Chondrocyte (in vitro differentiated cells): ENCODE measurements around the gene CCDC93. TPM values are rescaled to one million over a fixed set of nuclear protein-coding genes. Genes with fewer than 3 reads are reported as not detected.
A peak's percentile ranks its signal among the peaks of the same experiment; 100 is the strongest.

Experiments used
- DNase-seq: peaks from one replicate; pipeline ENCODE4 v3.0.0; 2021; ENCODE audit warnings: mixed read lengths, low spot score
- H3K27ac Mint-ChIP-seq: one replicate; pipeline ENCODE4 v1.8.0; 2021; ENCODE audit warnings: mild to moderate bottlenecking, moderate library complexity, mixed read lengths; ENCODE audit not compliant: unreplicated experiment
- H3K27me3 Mint-ChIP-seq: 2 replicates; pipeline ENCODE4 v1.8.0; 2021; ENCODE audit warnings: low read depth, mixed read lengths
- H3K36me3 Mint-ChIP-seq: 2 replicates; pipeline ENCODE4 v1.8.0; 2021; ENCODE audit warnings: low read depth, mixed read lengths
- H3K4me1 Mint-ChIP-seq: 2 replicates; pipeline ENCODE4 v1.8.0; 2021; ENCODE audit warnings: low read depth, mild to moderate bottlenecking, mixed read lengths
- H3K4me3 Mint-ChIP-seq: one replicate; pipeline ENCODE4 v1.8.0; 2021; ENCODE audit warnings: mild to moderate bottlenecking, moderate library complexity, mixed read lengths; ENCODE audit not compliant: unreplicated experiment
- H3K9me3 Mint-ChIP-seq: 2 replicates; pipeline ENCODE4 v1.8.0; 2021; ENCODE audit warnings: low read depth, mixed read lengths
- CTCF ChIP-seq: fragments of 200-600 bp; sonication (generic); IDR thresholded peaks from 2 replicates; pipeline ENCODE4 v1.5.0; 2021; ENCODE audit warnings: antibody characterized with exemption, mild to moderate bottlenecking, moderate library complexity
- total RNA-seq: library from RNA; stranded (reverse); gene quantifications from 3 replicates; pipeline ENCODE4 v1.2.1, GENCODE V29; 2021

The CCDC93 gene
- total RNA-seq, 1 donor from 2014 or later: 22.8 TPM

DNA sequence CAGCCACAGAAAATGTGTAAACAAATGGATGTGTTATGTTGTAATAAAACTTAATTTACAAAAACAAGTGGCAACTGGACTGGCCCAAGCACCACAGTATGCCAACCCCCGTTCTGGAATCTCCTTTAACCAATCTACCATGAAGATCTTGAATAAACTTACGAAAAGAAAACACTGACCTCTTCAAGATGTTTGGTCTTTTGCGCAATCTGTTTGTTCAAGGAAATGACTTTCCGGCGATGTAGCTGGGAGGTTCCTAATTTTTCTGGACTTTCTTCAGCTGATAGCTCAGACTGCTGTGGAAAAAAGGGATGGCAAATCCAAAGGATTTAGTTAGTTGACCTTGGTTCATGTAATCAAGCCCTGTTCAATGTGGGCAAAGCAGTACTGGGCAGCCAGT, 55.7 kb downstream of the CCDC93 start:
- no peak for TF ChIP-seq CTCF
- no peaks in the 10 kb centered on the region for H3K27me3 Mint-ChIP-seq
- DNase-seq: no peak
- peaks cover 30% of the 10 kb centered on the region for H3K36me3 Mint-ChIP-seq
- no peaks in the 10 kb centered on the region for H3K9me3 Mint-ChIP-seq
- H3K27ac Mint-ChIP-seq: peak overlapping the region; percentile 59
- H3K4me1 Mint-ChIP-seq: peaks cover 37% of the 10 kb centered on the region
- H3K4me3 Mint-ChIP-seq: no peak overlapping the region

GRCh38 chr2:117957616-117958015, 56.3 kb downstream of the CCDC93 start:
- Mint-ChIP-seq H3K4me1 (peaks cover 37% of the 10 kb centered on the region), H3K4me3 (no peak overlapping the region), H3K9me3 (no peaks in the 10 kb centered on the region), H3K27me3 (no peaks in the 10 kb centered on the region), H3K27ac (no peak overlapping the region), H3K36me3 (peaks cover 31% of the 10 kb centered on the region)
- DNase-seq: no peak
- TF ChIP-seq CTCF: no peak

DNA sequence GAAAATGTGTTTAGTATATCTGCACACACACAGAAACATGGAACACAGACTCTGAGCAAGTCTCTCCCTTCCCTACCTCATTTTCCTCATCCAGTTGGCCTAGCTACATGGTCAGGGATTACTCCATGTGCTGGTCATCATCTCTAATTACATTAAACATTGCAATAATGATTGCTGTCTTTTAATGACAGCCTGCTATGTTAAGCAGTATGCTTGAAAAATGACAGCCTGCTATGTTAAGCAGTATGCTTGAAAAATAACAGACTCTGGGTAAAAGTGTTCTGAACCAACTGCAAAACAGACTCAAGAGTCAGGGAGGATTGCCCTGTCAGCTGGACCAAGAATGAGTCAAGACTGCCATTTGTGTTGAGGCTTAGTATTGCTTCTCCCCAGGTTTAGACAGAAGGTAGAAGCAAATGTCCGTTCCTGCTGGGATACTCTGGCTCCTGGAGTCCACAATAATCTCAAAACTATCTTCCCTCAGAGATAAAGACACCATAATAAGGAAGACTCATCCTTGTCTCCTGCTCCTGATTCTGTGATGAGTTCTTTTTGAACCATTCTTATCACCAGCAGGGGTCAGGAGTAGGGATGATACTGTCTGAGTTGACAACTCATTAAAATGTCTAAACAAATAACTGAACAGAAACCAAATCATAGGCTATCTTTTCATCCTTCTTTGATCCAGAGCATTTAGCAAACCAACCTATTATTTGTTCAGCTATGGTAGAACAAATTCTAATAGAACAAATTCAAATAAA, 57.7 kb downstream of the CCDC93 start:
- no peaks in the 10 kb centered on the region for H3K9me3 Mint-ChIP-seq
- TF ChIP-seq CTCF: peak; percentile 41
- no peak overlapping the region for H3K4me3 Mint-ChIP-seq
- H3K27me3 Mint-ChIP-seq: no peaks in the 10 kb centered on the region
- no peak for DNase-seq
- H3K4me1 Mint-ChIP-seq: peaks cover 36% of the 10 kb centered on the region
- H3K36me3 Mint-ChIP-seq: peaks cover 38% of the 10 kb centered on the region
- no peak overlapping the region for H3K27ac Mint-ChIP-seq

DNA sequence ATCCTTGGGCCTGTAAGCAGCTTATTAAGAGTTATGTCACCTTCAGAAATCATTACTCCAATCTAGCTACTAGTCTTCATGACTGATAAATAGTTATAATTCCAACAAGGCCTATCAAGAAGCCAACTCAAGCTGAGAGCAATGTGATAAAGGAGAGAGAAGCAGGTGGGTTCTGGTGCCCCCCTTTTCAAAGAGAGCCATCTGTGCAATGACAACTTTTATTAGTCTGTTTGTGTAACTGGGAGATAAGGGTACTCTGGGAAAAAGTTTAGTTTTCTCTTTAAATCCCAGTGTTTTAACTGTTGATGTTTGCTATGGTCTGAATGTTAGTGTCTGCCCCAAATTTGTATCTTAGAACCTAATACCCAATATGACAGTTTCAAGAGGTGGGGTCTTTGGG, 60.6 kb downstream of the CCDC93 start:
- no peaks in the 10 kb centered on the region for H3K27me3 Mint-ChIP-seq
- no peak overlapping the region for H3K4me3 Mint-ChIP-seq
- no peak for TF ChIP-seq CTCF
- no peak for DNase-seq
- no peaks in the 10 kb centered on the region for H3K9me3 Mint-ChIP-seq
- no peak overlapping the region for H3K27ac Mint-ChIP-seq
- peaks cover 43% of the 10 kb centered on the region for H3K36me3 Mint-ChIP-seq
- H3K4me1 Mint-ChIP-seq: peaks cover 13% of the 10 kb centered on the region

GRCh38 chr2:117952701-117953100, 61.2 kb downstream of the CCDC93 start:
- peaks cover 8% of the 10 kb centered on the region for H3K4me1 Mint-ChIP-seq
- no peak for DNase-seq
- no peak overlapping the region for H3K4me3 Mint-ChIP-seq
- TF ChIP-seq CTCF: no peak
- no peaks in the 10 kb centered on the region for H3K9me3 Mint-ChIP-seq
- H3K36me3 Mint-ChIP-seq: peaks cover 42% of the 10 kb centered on the region
- no peak overlapping the region for H3K27ac Mint-ChIP-seq
- H3K27me3 Mint-ChIP-seq: no peaks in the 10 kb centered on the region
